Right renal pelvis (tissue), 4 donors: Measurements from ENCODE around the gene CSPG4. TPM values are rescaled to one million over a fixed set of nuclear protein-coding genes. Genes with fewer than 3 reads are reported as not detected.
"Not testable (repeated sequence)": the region's sequence is repeated elsewhere in the genome, so short reads cannot be mapped to it uniquely, and the experiment has no call there.

Source experiments
- DNase-seq, 4 donors: peaks; one replicate each; pipeline ENCODE4 v3.0.0-alpha.2; 2013; ENCODE audit warnings: low read depth in 4 of 4, low spot score in 3 of 4, missing footprints in 1 of 4
- polyA plus RNA-seq, 4 donors: library from polyadenylated mRNA; unstranded; fragments of 120-200 nt; gene quantifications; one replicate each; pipeline ENCODE4 v1.2.1, GENCODE V29; 2013; ENCODE audit not compliant: insufficient read length in 4 of 4

CSPG4 gene
- polyA plus RNA-seq, 4 donors: 7.7 to 11.7 (median 8.2) TPM

- DNase-seq: no peak
Observed at GRCh38 chr15:75636026-75636425, 76.6 kb downstream of the CSPG4 start.

- not testable (repeated sequence) for DNase-seq
Observed at GRCh38 chr15:75633922-75634321, 78.7 kb downstream of the CSPG4 start.

DNA sequence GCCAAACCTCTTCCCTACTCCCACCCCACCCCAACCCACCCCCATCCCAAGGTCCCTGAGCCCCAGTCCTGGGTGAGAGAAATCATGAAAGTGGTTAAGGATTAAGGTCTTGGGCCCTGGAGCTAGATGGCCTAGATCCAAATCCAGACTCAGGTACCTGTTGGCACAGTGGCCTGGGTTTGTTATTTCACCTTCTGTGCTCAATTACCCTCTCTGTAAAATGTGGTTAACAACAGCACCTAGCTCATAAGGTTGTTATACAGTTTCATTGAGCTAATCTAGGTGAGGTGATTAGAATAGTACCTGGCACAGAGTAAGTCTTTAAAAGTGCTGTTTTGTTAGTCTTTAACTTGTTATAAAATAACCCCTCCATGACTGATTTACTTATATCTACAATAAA is 80.7 kb downstream of the CSPG4 start:
- DNase-seq: no peak

- DNase-seq: peak; percentile 85 to 93 (median 91)
Observed at GRCh38 chr15:75625542-75626347, 86.9 kb downstream of the CSPG4 start, which contains the start of gene SNUPN. TSS of gene SNUPN (minus strand) at chr15:75625725. CDS start at chr15:75621051, 4,674 bp downstream.

Other genes starting within 250 kb of the CSPG4 start
- gene PTPN9, start 133.5 kb downstream of the CSPG4 start, polyA plus RNA-seq: 10 to 100 TPM; 43.5 to 47.8 (median 47.1) TPM
- 10 to 100 TPM; 28.4 to 31.0 (median 30.0) TPM for gene SNUPN, start 87.1 kb downstream of the CSPG4 start, polyA plus RNA-seq
- gene IMP3, start 72.6 kb downstream of the CSPG4 start, polyA plus RNA-seq: 10 to 100 TPM; 52.1 to 61.0 (median 55.2) TPM
- 10 to 100 TPM; 19.3 to 22.3 (median 20.7) TPM for gene SNX33, start 64.9 kb downstream of the CSPG4 start, polyA plus RNA-seq
- gene UBE2Q2, start 130.6 kb upstream of the CSPG4 start, polyA plus RNA-seq: 10 to 100 TPM; 44.1 to 61.2 (median 58.4) TPM
- gene FBXO22, start 191.0 kb upstream of the CSPG4 start, polyA plus RNA-seq: 10 to 100 TPM; 47.7 to 55.3 (median 52.2) TPM